GM19452 (cell line): ENCODE results near the gene SECISBP2.

Source experiments
- ATAC-seq: cut with Tn5 transposase; IDR thresholded peaks from one replicate; pipeline ENCODE4 v1.9.1; 2021; ENCODE audit not compliant: unreplicated experiment

Gene SECISBP2

DNA sequence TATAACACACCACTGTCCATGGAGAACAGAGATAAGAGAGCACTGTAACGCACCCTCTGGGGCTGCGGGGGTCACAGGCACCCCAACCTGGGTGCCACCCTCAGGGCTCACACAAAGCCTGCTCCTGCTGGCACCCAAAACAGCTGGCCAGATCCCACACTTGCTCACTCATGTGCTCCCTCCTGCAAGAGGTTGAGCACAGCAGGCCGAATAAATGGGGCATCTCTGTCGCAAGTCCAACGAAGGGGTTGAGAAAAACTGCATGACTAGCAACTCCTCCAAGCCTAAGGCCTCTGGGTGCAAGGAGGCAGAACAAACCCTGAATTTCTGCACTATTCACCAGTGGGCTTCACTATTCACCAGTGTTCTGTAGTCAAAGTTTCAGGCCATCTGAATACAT, 80.3 kb downstream of the SECISBP2 start:
- ATAC-seq: no peak

DNA sequence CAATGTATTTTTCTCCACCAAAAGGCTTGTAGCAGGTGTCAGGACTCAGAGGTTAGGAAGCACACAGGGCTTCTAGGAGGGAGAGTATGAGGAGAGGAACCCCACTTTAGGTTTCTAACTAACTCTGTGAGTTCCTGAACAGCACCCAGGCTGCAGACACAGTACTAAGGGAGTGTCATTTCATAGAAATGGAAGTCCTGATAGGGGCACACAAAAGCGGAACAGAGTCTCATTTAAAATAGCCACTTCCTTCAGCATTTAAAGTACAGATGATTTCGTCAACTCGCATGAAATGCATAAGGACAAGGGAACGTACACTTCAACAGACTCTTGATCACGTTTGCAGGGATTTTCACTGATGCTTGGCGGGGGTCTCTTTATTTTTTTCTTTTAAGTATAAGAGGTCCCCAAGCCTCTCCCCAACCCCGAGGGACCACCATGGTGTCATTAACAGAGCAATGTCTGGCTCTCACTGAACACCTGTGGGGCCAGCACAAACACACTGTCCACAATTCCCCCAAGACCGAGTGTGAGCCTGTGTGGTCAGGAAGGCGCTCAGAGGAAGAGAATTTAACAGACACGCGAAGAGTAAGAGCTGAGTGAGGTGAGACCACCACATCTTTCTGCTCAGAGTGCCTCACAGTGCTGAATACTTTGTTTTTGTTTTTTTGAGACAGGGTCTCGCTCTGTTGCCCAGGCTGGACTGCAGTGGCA, 82.3 kb downstream of the SECISBP2 start:
- ATAC-seq: peak; percentile 78

DNA sequence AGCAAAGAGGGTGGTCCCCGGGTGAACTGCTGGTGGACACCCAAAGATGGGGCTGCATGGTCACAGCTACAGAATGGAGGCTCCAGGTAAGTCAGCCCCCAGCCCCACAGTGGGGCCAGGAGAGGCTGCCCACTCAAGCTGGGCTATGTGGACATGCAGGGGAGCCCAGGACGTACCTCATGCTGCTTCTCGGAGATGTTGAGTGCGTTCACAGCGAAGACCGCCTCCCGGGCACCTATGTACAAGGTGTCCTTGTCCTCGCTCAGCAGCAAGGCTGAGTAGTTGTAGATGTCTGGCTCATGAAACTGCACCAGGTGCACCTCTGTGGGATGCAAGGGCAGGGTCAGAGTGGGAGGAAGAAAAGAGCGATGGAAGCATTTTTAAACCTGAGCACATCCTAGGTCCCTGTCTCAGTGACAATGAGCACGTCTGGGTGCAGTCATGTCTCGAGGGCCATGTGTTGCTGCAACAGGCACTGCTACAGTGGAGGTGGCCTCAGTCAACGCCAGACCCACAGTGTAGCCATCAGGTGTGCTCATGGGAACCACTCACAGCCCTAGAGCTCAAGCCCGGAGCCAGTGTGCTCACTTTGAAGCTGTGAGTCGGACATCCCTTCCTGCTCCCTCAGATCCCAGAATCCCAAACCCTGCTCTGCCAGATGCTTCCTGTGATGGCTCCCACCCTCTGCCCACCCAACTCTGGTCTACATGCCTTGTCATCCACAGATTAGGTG, 84.6 kb downstream of the SECISBP2 start:
- ATAC-seq: no peak

DNA sequence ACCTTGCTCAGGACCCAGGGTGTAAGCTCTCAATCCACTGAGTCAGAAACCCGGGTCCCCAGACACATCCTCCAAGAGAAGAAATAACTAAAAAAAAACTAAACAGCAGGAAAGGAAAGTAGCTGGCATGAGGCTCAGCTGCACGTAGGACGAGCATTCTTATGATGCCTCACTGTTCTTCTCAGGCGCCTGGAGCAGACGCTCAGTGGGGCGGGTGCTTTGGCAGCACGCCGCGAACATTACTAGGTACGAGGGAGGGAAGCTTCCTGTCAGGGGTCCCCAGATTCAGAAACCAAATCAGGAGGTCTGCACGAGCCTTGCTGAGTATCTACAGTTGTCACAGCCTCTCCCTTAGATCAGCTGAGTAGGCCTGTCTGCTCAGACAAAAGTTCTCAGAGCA, 85.8 kb downstream of the SECISBP2 start:
- ATAC-seq: no peak

DNA sequence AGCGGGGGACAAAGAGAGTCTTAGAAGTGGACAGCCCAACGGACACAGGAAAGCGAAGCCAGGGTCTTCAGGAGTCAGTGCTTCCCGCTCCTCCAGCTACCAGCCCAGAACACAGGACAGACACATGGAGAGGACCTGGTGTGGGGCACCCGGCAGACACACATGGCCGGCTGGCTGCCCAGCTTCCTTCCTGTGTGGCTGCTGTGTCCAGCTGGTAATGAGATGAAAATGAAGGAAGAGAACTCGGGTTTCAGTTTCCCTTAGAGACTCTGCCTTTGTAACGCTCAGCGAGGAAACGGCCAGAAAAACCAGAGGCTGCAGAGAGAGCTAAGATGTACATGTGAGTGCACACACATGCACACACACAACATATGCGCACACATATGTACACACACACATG, 87.5 kb downstream of the SECISBP2 start:
- peak; percentile 59 for ATAC-seq

DNA sequence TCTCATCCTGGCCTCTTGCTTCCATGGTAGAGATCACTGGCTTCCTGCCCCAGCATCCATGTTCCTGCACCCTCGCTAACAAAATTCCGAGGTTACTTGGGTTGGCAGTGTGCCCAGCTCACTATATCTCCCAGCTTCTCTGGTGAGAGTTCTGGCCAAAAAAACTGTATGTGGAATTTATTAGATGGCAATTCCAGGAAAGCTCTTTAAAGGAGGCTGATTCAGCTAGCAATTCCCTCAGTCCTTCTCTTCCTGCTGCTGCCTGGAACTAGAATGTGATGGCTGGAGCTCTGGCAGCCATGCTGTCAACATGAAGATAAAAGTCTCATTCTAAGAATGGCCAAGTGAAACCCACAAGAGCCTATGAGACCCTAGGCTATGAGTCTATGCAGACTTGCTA, 88.8 kb downstream of the SECISBP2 start:
- ATAC-seq: no peak

DNA sequence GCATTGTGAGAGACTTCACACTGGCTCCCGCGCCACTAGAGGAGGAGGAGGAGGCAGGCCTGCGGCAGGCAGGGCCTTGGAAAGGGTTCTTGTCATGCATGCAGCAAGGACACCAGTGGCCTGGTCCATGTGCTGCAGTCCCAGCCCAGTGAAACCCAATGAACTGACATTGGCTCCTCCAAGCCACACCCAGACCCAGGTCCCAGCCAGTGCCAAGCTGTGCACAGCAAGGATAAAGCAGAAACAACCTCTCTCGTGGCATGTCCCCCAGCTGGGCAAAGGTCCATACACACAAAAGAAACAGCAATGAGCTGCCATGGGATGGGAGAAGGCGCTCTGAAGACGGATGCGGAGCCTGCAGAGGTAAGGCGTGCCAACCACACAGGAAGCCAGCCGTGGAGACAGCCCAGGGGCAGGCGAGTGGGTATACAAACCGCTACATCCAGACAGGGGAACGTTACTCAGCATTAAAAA, 90.4 kb downstream of the SECISBP2 start:
- no peak for ATAC-seq
